ENCODE results near the gene DCTN3.
"Not testable (repeated sequence)": the region's sequence is repeated elsewhere in the genome, so short reads cannot be mapped to it uniquely, and the experiment has no call there.

The DCTN3 gene

DNA sequence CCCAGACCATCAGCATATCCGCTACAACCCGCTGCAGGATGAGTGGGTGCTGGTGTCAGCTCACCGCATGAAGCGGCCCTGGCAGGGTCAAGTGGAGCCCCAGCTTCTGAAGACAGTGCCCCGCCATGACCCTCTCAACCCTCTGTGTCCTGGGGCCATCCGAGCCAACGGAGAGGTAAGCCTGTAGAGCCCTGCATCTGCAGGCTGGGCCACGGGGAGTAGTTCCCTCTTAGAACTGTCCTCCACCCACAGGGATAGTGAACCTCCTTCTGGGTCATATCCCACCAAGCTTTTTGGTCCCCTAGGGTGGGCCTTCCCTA is 26.7 kb upstream of the DCTN3 start:
- no peak for DNase-seq (ENCODE audit: low read depth in 3 of 3)

GRCh38 chr9:34646211-34647083 is 26.2 kb upstream of the DCTN3 start, which contains the start of gene GALT:
Gene GALT, plus strand, starts transcription at chr9:34646675. Its CDS starts 30 bp downstream, at chr9:34646705.
- DNase-seq (ENCODE audit: low read depth in 3 of 3), result peak; percentile 93 to 99 (median 96)

- DNase-seq (ENCODE audit: low read depth in 3 of 3), result no peak
Observed at GRCh38 chr9:34644766-34645314, 24.5 kb upstream of the DCTN3 start.

GRCh38 chr9:34642679-34643078 is 22.4 kb upstream of the DCTN3 start:
- DNase-seq (ENCODE audit: low read depth in 3 of 3), result no peak

DNA sequence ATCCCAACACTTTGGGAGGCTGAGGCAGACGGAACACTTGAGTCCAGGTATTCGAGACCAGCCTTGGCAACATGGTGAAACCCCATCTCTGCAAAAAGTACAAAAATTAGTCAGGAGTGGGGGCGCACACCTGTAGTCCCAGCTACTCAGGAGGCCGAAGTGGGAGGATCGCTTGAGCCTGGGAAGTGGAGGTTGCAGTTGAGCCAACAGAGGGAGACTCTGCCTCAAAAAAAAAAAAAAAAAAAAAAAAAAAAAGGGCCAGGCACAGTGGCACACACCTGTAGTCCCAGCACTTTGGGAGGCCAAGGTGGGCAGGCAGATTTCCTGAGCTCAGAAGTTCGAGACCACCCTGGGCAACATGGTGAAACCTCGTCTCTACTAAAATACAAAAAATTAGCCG is 19.0 kb upstream of the DCTN3 start:
- DNase-seq (ENCODE audit: low read depth in 3 of 3), result not testable (repeated sequence)

DNA sequence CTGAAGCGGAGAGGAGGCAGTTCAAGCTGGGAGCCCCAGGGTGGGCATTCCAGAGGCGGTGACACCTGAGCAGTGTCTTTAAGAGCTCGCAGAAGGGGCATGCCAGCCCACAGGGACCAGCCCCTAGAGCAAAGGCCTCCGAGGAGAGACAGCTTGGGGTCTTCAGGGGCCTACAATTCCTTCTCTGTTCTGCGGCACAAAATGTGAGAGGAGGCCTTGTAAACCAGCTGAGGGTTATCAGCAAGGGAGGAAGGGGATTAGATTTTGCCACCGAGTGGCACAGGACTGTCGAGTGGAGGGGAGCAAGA is 17.8 kb upstream of the DCTN3 start:
- DNase-seq (ENCODE audit: low read depth in 3 of 3), result no peak

DNA sequence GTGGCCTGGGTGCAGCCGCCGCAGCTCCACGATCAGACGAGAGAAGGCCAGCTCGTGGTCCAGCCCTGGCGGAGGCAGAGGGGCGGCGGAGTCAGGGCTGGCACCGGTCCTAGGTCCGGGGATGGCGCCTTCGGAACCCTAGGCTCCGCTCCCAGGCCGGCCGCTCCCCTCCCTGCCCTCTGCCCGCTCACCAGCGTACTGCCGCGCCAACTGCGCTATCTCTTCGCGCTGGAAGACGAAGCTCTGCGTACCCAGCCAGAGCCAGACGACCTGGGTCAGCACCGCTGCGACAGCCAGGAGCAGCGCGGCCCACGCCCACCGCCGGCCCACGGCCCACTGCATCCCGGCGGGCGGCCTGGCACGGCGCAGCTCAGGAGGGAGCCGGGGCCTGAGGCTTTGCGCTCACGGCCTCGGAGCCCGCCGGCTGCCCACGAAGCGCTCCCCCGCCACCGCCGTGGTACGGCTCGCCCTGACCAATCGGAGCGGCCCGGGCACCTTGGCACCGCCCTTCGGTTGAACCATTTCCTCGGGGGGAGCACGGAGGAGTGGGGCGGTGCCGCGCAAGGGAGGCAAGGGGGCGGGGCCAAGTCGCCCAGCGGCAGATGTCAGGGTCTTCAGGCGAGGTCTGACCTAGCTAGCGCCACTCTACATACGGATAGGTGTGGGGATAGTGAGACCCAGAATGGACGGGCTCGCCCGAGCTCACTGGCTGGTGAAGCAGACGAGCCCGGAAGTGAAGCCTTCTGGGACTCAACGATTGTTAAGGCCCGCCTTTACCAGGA is 17.3 kb upstream of the DCTN3 start, which contains the start of gene SIGMAR1:
TSS of gene SIGMAR1 (minus strand) at position 432 of the 782 bp plus-strand sequence. CDS start at position 342, 90 bp downstream.
- peak; percentile 85 to 93 (median 89) for DNase-seq (ENCODE audit: low read depth in 3 of 3)

GRCh38 chr9:34636791-34637355 is 16.6 kb upstream of the DCTN3 start:
- no peak for DNase-seq (ENCODE audit: low read depth in 3 of 3)

DNA sequence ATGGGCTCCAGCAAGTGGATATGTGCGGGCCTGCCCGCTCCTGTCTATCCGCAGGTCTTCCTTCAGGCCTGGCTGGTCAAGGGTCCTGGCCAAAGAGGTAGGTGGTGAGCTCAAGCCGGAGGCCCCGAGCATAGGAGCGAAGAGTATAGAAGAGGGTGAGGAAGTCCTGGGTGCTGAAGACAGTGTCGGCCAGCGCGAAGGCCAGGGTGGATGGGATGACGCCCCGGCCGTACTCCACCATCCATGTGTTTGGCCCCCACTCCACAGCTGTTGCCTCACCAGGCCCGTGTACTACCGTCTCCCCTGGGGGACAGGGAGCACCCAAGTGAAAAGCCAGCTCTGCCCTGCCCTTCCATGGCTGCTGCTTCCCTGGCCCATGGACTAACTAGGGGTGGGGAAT is 15.3 kb upstream of the DCTN3 start:
- no peak for DNase-seq (ENCODE audit: low read depth in 3 of 3)

GRCh38 chr9:34634551-34635248 is 14.4 kb upstream of the DCTN3 start:
- DNase-seq (ENCODE audit: low read depth in 3 of 3), result no peak

DNA sequence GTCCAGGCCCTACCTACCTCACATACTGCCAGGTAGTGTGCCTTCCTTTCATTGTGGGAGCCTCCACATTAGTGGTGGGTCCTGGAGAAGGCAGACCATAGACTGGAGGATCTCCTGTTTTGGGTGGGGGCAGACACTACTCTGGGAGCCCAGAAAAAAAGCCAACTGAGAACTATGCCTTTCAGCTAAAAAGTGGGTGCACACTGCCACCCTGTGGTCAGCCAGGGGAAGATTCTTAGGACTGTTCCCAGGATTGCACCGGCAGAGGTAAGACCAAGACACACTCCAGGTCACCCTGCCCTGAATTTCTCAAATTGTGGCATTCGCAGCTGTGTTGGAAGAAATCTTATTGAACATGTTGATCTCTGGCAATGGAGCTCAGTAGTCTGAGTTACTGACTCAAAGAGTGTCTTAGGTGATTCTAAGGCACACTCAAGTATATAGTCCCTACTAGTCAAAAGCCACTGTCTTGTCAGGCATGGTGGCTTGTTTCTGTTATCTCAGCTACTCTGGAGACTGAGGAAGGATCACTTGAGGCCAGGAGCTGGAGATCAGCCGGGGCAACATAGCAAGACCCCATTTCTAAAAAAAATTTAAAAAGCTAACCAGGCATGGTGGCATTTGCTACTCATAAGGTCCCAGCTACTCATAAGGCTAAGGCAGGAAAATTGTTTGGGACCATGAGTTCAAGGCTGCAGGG is 13.7 kb upstream of the DCTN3 start:
- DNase-seq (ENCODE audit: low read depth in 3 of 3), result peak in 2 of 3 experiments; percentile 54 to 65

DNA sequence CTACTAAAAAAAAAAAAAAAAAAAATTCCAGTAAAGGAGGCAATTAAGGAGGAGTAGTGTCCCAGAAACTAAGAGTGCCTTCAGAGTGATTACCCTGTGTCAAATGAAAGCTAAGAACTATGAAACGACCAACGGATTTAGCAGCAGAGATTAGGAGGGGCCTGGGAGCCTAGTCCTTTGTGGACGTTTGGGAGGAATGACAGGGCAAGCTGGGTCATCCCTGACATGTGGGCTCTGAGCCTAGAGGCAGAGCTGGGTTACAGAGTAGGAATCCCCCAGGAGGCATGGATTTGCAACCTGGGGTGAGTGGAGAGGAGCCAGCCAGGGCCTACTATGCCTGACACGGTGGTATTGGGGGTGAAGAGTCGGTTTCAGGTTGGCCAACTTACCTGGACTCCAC is 12.9 kb upstream of the DCTN3 start:
- DNase-seq (ENCODE audit: low read depth in 3 of 3), result no peak

GRCh38 chr9:34630402-34631154 is 10.3 kb upstream of the DCTN3 start:
- no peak for DNase-seq (ENCODE audit: low read depth in 3 of 3)

DNA sequence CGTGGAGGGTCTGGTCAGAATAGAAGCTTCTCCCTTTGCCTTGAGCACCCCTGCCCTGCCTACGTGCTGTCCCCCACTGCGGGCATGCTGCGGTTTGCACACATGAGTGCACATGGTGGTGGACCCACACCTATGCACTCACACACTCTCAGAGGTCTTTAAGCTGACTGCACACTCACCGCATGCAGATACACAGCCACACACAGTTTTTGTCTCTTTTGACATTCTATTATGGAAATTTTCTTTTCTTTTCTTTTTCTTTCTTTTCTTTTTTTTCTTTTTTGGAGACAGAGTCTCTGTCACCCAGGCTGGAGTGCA is 9.2 kb upstream of the DCTN3 start:
- DNase-seq (ENCODE audit: low read depth in 3 of 3), result no peak

DNA sequence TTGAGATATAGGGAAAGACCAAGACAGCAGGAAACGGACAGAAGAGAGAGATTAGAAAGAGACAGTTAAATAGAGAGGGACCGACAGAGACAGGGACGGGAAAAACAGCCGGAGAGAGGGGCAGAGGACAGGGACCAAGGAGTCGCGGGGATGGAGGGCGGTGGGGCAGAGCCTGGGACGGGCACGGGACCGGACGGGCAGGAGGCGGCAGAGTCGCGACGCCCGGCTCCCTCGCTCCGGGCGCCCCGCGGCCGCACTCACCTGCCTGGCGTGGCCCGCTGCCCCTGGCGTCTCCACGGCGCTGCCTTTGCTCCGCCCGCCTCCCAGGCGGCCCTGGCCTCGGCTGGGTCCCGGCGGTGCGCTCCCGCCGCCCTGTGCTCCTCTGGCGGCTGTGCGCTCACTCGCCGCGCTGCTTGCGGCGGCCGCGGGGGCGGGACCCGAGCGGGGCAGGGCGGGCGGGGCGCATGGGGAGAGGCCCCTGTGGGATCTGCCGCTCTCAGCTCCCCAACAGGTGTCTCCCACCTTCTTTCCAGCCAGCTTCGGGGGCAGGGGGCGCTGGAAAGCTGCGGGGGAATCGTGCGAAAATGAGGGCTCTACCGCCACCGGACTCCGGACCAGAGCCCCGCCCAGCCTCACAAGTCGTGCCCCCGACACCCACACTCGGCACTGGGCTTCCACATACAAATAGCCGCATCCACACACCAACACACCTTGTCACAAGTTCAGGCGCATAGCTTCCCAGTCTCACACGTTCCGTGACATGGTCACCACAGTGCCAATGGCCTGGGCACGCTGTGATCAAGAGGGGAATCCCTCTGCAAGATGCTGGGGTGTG is 8.6 kb upstream of the DCTN3 start, which contains the start of gene ARID3C:
TSS of gene ARID3C (minus strand) at position 411 of the 835 bp plus-strand sequence. CDS start 1,052 bp downstream, outside the sequence.
- DNase-seq (ENCODE audit: low read depth in 3 of 3), result no peak

DNA sequence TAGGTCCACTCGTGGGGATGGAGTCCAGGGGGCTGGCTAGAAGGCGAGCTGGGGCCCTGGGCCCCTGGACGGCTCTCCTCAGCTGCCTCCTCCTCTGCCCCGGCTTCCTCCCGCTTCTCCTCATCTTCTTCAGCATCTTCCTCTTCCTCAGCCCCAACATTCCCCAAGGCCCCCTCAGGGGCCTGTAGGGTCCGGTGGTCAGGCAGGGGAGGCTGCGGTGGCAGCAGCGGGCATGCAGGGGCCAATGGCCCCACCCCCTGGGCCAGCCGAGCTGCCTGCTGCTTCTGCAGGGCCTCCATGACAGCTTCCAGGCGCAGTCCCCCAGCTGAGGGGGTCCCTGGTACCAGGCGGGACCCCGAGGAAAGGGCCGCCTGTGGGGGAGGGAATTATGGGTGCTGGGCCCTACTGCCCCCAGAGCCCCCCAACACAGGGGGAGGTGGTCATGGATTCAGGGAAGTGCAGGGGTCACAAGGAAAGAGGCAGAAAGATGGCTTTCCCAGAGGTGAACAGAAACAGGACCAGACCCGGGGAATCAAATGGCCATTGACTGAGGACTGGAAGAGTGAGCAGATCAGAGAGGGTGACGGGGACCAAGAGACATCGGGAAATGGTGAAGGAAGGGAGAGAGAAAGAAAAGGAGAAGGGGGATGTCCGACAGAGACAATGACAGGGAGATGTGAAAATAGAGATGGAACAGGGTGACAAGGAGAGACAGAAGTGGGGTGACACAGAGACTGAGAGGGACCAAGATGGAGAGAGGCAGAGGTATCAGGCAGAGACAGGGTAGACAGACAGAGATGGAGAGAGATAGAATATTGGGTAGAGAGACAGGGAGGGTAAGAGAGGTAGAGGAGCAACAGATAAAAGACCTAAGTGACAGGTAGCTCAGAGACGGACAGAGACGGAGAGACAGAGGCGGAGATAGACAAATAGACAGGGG is 7.7 kb upstream of the DCTN3 start:
- DNase-seq (ENCODE audit: low read depth in 3 of 3), result no peak

- no peak for DNase-seq (ENCODE audit: low read depth in 3 of 3)
Observed at GRCh38 chr9:34625186-34625486, 4.8 kb upstream of the DCTN3 start.

GRCh38 chr9:34624475-34625185 is 4.3 kb upstream of the DCTN3 start:
- DNase-seq (ENCODE audit: low read depth in 3 of 3), result no peak

All from stimulated activated CD4-positive, alpha-beta T cell treated with anti-CD3 and anti-CD28 coated beads, TNF-alpha, amount 100 ng/mL, for 24 hours (primary cell).